HG03460 (cell line): Measurements from ENCODE around the gene MT1E.
"Not testable (repeated sequence)": the region's sequence is repeated elsewhere in the genome, so short reads cannot be mapped to it uniquely, and the experiment has no call there.

Experiments
- ATAC-seq: cut with Tn5 transposase; IDR thresholded peaks from one replicate; pipeline ENCODE4 v1.9.1; 2021; ENCODE audit not compliant: unreplicated experiment

Gene MT1E

GRCh38 chr16:56643080-56643778, 17.6 kb downstream of the MT1E start:
- ATAC-seq: peak; percentile 77

DNA sequence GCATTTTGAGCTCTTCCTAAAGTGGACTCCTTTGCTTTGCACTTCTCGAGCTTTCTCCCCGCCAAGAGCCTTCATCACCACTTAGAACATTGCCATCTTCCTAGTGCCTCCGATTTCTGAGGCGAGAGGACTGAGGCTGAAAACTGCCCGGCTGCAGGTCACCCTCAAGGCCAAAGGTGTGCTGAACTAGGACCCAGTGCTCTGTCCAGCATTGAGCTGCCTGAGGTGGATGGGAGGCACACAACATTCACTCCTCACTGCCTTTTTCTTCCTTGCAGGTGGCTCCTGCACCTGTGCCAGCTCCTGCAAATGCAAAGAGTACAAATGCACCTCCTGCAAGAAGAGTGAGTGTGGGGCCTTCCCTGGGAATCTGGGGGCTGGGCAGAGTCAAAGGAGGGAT, 18.3 kb downstream of the MT1E start:
- no peak for ATAC-seq

GRCh38 chr16:56645311-56645710, 19.7 kb downstream of the MT1E start:
- ATAC-seq: no peak

- no peak for ATAC-seq
Measured at GRCh38 chr16:56645838-56646237, 20.3 kb downstream of the MT1E start.

DNA sequence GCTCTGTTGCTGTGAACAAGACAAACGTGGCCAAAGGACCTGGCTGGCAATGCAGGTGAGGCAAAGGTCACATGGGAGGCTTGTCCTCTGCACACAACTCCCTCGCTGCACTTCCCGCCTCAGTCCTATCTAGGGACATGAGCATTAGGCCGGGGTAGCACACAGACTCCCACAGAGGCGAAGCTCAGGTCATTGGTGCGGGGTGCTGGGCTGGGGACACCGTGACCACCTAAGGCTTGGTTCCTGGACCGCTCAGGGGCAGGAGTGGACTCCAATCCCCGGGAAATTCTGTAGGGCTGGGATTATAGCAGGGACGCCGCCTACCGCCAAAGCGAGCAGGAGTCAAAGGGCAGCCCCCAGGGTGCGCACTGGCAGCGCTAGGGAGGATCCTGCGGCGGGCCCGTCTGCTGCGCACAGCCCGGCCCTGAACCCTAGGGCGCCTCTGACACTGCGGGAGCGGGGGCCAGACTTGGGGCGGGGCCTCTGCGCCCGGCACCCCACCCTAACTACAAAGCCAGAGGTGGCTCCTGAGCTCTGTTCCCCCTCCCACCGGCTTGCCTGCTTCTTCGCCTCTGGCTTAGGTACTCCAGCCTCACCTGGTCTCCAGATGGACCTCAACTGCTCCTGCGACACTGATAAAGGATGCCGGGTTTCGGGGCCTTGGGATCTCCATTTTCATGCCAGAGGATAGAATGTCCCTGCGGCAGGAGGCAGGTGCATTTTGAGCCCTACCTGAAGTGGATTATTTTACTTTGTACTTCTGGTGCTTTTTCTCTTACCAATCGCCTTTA, 22.3 kb downstream of the MT1E start:
- no peak for ATAC-seq

- ATAC-seq: no peak
Measured at GRCh38 chr16:56649271-56649670, 23.7 kb downstream of the MT1E start.

GRCh38 chr16:56649820-56650219, 24.2 kb downstream of the MT1E start:
- ATAC-seq: no peak

GRCh38 chr16:56651586-56651985, 26.0 kb downstream of the MT1E start, which contains the start of gene MT1B:
Gene MT1B (plus strand): TSS chr16:56651886. CDS start chr16:56651954, 68 bp downstream.
- ATAC-seq: no peak

DNA sequence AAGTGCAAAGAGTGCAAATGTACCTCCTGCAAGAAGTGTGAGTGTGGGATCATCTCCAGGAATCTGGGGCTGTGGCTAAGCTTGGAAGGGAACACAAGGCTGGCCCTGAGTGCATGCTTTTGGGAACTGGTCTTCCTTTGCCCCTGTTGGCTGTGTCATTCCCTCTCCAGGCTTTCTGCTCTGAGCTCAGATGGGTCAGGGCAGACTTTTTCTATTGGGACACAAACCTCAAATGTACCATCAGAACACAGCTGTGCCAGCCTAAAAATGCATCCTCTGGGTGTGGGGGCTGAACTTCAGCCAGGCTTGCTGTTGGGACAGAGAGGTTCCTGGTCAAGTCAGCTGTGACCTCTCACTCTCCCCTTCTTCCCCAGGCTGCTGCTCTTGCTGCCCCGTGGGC, 27.0 kb downstream of the MT1E start:
- ATAC-seq: no peak

DNA sequence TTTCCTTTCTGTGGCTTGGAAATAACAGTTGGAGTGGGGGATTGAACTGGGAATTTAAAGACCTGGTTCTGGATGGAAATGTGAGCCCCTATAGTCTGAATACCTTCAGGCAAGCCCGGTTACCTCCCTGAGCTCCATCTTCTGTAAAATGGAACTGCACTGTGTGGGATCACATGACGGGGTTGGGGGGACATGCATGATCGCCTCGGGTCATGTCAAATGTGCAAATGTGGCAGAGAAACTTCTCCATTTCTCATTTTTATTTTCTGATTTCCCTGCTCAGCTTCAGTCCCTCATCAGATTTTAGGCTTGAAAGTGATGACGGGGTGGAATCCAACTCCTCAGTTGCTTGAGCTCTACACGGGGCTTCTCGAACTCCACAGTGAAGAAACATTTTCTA, 27.6 kb downstream of the MT1E start:
- ATAC-seq: no peak

GRCh38 chr16:56657555-56658326, 32.2 kb downstream of the MT1E start, which contains the start of gene MT1F:
Gene MT1F (plus strand): TSS chr16:56657959. CDS start chr16:56658059, 100 bp downstream.
- no peak for ATAC-seq

DNA sequence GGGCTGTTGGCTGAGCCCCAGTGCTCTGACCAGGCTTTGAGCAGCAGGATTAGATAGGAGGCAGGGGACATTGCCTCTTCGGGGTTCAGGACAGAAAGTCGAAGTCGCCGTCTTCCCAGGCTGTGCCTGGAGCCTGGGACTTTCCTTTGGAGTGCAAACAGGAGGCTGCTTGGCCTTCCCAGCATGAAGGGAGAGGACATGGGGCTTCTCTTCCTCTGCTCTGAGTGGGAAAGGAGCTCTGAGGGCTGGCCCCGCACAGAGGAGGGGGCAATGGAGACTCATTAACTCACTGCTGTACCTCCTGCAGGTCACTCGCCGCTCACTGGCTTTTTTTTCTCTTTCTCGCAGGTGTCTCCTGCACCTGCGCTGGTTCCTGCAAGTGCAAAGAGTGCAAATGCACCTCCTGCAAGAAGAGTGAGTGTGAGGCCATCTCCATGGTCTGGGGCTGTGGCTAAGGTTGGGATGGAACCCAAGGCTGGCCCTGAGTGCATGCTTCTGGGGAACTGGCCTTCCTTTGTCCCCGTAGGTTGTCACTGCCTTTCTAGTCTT, 32.8 kb downstream of the MT1E start:
- no peak for ATAC-seq

- ATAC-seq: no peak
Measured at GRCh38 chr16:56662357-56663354, 37.1 kb downstream of the MT1E start.

DNA sequence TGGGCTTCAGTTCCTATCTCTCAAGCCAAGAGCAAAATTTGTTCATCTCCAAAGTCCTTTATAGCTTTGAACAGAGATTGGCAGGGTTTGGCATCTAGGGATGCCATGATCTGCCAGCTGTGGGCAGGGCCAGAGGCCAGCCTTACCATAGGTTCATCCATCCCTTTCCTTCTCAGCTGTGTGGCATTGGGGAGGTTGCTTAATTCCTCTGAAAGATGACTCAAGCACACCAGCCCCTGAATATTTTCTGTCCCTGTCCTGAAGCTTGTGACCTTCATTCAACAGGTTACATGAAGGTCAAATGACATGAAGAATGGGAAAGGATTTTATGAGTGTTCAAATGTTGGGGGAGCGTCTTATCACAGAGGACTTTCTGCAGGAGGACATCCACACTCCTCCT, 38.9 kb downstream of the MT1E start:
- ATAC-seq: no peak

DNA sequence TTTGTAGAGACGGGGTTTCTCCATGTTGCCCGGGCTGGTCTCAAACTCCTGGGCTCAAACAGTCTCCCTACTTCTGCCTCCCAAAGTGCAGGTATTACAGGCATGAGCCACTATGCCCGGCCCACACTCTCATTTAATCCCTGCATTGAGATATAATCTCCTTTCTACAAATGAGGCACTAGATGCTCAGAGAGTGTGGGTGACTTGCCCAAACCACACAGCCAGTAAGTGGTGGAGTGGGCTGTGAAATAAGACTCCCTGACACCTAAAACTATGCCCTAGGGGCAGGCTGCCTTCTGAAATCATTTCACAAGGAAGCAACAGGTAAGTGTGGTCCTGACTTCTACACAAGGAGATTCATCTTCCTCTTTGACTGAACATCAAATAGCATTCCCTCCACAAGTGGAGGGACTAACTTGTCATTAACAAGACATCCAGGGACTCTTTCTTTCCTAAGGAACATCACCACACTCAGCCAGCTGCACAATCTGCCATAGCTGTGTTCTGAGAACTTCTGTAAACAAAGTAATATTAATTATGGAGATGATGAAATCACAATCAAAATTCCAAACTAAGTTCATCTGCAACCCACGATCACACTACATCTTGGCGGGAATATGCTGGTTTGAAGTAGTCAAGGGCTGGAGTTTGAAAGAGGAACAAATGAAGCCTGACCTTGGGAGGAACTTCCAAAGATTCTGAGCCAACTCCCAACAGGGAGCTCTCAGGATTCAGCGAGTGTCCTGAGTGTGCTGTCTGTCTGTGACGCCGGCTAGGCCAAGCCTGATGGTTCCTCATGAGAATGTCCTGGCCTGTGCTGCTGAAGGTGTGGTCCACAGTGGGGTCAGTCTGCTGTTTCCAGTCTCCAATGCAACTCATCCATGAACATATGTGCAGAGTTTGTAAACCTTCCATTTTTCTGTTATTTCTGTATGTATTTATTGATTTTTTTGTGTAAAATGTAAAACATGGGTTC, 40.0 kb downstream of the MT1E start:
- not testable (repeated sequence) for ATAC-seq

GRCh38 chr16:56667581-56668571, 42.3 kb downstream of the MT1E start, which contains the start of gene MT1G:
Gene MT1G (minus strand): TSS chr16:56668065. CDS start chr16:56667993, 72 bp downstream.
- no peak for ATAC-seq

DNA sequence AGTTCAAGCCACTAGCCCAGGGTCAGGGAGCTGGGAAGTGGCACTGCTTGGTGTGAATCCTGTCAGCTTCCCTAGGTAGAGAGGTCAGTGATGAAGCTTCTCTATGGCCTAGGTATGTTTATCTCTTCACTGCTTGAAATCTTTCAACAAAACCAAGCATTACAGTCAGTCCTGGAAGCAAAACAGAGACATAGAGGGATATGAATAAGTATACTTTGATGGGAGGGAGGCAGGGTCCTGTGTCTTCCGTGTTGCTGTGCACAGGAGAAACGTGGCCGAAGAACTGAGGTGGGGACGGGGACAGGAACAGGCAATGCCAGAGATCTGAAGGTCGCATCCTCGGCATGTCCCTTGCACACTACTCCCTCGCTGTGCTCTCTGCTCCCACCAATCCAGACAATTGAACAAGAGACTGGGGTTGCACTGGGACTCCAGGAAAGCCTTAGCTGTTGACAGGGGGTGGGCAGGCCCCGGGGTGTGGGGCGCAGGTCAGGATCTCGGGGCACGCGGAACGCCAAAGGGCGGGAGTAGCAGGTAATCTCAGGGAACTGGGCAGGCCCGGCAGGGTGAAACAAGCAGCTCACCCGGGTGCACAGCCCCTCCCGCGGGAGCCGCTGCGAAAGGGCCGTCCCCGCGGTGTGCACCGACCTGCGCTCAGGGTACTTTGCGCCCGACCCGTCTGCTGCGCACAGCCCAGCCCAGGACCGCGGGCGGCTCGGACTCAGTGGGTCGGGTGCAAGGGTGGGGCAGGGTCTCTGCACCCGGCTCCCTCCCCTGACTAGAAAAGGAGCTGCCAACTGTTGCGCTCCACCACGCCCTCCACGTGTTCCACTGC, 43.6 kb downstream of the MT1E start, which contains the start of gene MT1H:
Gene MT1H, plus strand, starts transcription at position 810 of the 835 bp plus-strand sequence. CDS start 71 bp downstream, outside the sequence.
- ATAC-seq: no peak
